ENCODE measurements around the gene MRPS23.

- TF ChIP-seq EZH2phosphoT487 (conservative IDR thresholded peaks at IDR 0.05; ENCODE audit: low read length) (no peak), CTCF (IDR thresholded peaks at IDR 0.05; ENCODE audit: insufficient read depth, low read length, poor library complexity, severe bottlenecking) (no peak)
Observed at GRCh38 chr17:57811638-57812280, 38.1 kb downstream of the MRPS23 start.

Data from SU-DHL-6 (cell line).